AG04450 (cell line): ENCODE results near the gene MSI2. TPM values are rescaled to one million over a fixed set of nuclear protein-coding genes. Genes with fewer than 3 reads are reported as not detected.

Source experiments
- CTCF ChIA-PET: fragments of 300-600, 350-600 bp; formaldehyde crosslinking; extraction: SDS; loops from one replicate; lab custom pipeline; 2022; ENCODE audit warnings: antibody characterized with exemption, inconsistent platforms; lab: Charles Lee
- POLR2A ChIA-PET: fragments of 350-600 bp; formaldehyde crosslinking; extraction: SDS; loops from one replicate; lab custom pipeline; 2021; ENCODE audit warnings: antibody characterized with exemption, inconsistent platforms; lab: Yijun Ruan, JAX
- DNase-seq: peaks from one replicate; pipeline ENCODE4 v3.0.0-alpha.2; 2011; ENCODE audit warnings: low read depth, low spot score
- H3K27ac ChIP-seq: one replicate; pipeline ENCODE4 v1.5.1; 2012; ENCODE audit warnings: low read depth, low read length, control low read depth
- H3K27me3 ChIP-seq: one replicate; pipeline ENCODE4 v1.6.0; 2012; ENCODE audit warnings: low read length; ENCODE audit not compliant: control insufficient read depth, insufficient read depth
- H3K4me3 ChIP-seq: 2 replicates; pipeline ENCODE4 v1.5.1; 2011; ENCODE audit warnings: mild to moderate bottlenecking, low read depth, low read length, control low read depth
- H3K9me3 ChIP-seq: 2 replicates; pipeline ENCODE4 v1.5.1; 2012; ENCODE audit warnings: low read length; ENCODE audit not compliant: control insufficient read depth, insufficient read depth
- polyA plus RNA-seq: library from polyadenylated mRNA; depleted of rRNA; stranded (reverse); fragments of >200 nt; gene quantifications from 2 replicates; pipeline ENCODE4 v1.2.3, GENCODE V29; 2011
- TF ChIP-seq, protein P1 (sequence below): IDR thresholded peaks from 2 replicates; pipeline ENCODE4 v1.5.1; 2011; ENCODE audit warnings: low read depth, low read length, control low read depth, inconsistent platforms

The MSI2 gene
- polyA plus RNA-seq, 1 experiment: 26.2 TPM

DNA sequence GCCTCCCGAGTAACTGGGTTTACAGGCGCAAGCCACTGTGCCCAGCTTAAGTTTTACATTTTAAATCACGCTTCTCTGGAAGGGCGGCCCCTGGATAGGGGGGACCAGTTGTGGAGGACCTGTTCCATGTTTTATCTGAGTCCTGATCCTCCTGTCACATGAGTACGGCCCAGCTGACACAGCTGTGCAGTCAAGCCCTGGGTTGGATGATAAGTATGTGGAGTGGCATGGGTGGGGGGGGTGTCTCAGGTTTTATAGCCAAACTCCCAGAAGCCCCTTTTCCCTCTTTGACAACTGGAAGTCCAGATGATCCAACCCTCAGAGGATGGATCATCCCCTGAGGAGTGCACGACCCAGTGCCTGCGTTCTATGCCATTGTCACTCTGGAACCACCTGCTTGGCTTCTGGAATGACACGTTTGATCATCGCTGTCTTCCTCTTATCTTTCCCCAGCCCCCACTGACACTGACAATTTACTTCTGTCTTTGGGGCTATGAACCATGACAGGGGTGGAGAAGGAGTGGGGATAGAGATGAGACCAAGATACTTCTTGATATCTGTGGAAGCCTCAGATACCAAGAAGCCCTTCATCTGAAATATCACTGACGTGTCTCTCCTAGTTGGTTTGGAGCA, 191.2 kb downstream of the MSI2 start:
- Histone ChIP-seq H3K27me3 (no peaks in the 10 kb centered on the region), H3K9me3 (no peaks in the 10 kb centered on the region), H3K4me3 (no peak overlapping the region), H3K27ac (no peak overlapping the region)
- no peak for DNase-seq
- POLR2A ChIA-PET: no interaction called here
- TF ChIP-seq, protein P1, sequence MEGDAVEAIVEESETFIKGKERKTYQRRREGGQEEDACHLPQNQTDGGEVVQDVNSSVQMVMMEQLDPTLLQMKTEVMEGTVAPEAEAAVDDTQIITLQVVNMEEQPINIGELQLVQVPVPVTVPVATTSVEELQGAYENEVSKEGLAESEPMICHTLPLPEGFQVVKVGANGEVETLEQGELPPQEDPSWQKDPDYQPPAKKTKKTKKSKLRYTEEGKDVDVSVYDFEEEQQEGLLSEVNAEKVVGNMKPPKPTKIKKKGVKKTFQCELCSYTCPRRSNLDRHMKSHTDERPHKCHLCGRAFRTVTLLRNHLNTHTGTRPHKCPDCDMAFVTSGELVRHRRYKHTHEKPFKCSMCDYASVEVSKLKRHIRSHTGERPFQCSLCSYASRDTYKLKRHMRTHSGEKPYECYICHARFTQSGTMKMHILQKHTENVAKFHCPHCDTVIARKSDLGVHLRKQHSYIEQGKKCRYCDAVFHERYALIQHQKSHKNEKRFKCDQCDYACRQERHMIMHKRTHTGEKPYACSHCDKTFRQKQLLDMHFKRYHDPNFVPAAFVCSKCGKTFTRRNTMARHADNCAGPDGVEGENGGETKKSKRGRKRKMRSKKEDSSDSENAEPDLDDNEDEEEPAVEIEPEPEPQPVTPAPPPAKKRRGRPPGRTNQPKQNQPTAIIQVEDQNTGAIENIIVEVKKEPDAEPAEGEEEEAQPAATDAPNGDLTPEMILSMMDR: no peak
- CTCF ChIA-PET: interaction anchor here (1.1 to 1.3 kb wide), 2 partner anchors 151 to 204 kb away, joined by 3 to 4 read pairs; no protein-coding TSS in a partner anchor

DNA sequence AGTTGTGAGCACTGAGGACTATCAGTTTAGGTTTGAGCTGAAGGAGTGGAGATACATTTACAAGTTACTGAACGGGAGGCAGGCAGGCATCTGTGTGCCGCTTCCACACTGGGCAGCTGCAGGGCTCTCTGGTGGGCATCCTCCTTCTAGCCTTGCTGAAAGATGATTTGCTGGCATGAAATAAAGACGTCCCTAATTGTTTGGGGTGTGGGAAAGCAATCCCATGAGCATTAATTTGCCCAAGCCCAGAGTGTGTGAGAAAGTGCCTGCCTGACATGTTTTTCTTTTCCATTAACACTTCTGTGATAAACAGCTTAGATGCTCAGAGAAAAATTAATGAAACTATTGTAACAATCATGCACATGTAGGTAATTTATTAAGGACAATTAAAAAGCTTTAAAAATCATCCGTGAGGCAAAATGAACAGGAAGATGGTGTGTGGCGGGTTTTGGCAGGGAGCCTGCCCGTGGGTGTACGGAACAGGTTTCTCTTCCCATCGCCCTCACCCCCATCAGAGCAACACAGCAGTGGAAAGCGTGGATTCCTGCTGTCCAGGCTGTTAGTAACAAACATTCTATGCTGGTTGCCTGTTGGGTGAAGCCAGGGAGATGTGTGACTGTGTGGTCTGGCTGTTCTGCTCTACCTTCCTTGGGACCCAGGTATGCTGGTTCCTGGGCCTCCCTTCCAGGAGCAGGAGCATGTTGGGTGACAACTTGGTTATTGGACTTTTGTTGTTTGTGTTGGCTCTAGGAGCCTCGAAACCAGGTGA, 191.9 kb downstream of the MSI2 start:
- CTCF ChIA-PET: interaction anchor here (1.1 kb wide), 1 partner anchor 205 kb away, joined by 3 read pairs; no protein-coding TSS in a partner anchor
- no peak for DNase-seq
- POLR2A ChIA-PET: no interaction called here

DNA sequence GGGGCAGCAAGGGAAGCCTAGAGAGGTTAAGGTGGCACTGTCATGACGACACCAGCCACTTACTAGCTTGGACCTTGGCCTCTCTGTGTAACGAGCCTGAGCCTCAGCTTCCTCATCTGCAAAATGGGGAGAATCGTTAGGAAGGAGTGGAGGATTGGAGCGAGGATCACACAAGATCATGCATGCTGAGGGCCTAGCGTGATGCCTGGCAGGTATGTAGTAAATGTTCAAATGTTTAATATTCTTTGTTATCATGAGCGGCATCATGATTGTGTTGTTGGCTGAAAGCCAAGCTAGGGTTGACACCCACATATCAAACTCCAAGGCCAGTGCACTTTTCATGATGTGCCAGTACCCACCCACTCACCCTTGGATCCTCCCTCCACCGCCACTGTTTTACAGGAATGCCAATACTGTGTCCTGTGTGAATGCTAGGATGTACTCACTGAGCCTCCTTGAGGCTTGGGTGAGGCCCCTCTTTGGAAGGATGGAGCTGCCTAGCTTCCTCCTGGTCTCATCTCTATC, 192.5 kb downstream of the MSI2 start:
- TF ChIP-seq, protein P1: no peak
- CTCF ChIA-PET: interaction anchor here (1.1 kb wide), 1 partner anchor 205 kb away, joined by 3 read pairs; no protein-coding TSS in a partner anchor
- Histone ChIP-seq H3K27me3 (no peaks in the 10 kb centered on the region), H3K9me3 (no peaks in the 10 kb centered on the region), H3K27ac (no peak overlapping the region), H3K4me3 (no peak overlapping the region)
- no peak for DNase-seq
- POLR2A ChIA-PET: no interaction called here

More for the DNA sequence above, 191.9 kb downstream of the MSI2 start:
- Histone ChIP-seq H3K4me3 (no peak overlapping the region), H3K9me3 (no peaks in the 10 kb centered on the region), H3K27me3 (no peaks in the 10 kb centered on the region), H3K27ac (no peak overlapping the region)
- TF ChIP-seq, protein P1: no peak

DNA sequence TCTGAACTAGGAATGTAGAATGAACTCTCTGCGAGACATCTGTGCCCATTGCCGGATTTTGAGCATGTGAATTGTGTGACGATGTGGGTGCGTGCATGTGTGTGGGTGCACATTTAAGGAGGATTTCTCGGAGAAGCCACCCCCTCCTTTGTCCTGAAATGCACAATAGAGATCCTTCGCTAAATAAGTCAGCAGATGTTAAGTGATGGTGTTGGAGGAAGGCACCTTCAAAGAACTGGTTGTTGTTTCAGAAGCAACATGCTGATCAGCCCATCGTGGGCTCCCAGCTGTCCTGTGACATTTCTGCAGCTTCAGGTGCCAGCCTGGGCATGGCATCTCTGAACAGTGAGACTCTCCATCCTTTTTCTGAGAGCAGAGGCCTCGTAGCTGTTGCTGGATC, 194.9 kb downstream of the MSI2 start:
- no peak overlapping the region for H3K4me3 ChIP-seq
- CTCF ChIA-PET: interaction anchor here (1.3 kb wide), 1 partner anchor 208 kb away, joined by 3 read pairs; no protein-coding TSS in a partner anchor
- POLR2A ChIA-PET: no interaction called here
- H3K27me3 ChIP-seq: no peaks in the 10 kb centered on the region
- no peaks in the 10 kb centered on the region for H3K9me3 ChIP-seq
- TF ChIP-seq, protein P1: no peak
- DNase-seq: no peak
- H3K27ac ChIP-seq: no peak overlapping the region

DNA sequence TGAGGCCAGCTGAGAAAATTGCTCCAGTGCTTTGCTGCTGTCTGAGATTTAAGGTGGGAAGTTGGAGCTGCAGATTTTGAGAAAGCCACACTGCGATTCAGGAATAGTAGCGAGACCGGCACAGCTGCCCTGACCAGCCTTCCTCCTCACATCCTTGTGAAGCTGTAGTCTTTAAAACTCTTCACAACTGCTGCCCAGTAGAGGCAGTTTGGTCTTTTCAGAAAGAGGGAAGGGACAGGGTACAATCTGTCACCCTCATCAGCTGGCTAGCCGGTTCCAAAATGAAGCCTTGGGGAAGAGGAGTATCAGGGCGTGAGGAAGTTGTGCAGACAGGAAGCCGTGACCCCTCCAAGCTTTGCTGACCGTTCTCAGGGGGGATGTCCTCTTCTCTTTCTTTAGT, 195.3 kb downstream of the MSI2 start:
- CTCF ChIA-PET: interaction anchor here (1.3 kb wide), 1 partner anchor 209 kb away, joined by 3 read pairs; no protein-coding TSS in a partner anchor
- Histone ChIP-seq H3K4me3 (no peak overlapping the region), H3K27ac (no peak overlapping the region), H3K9me3 (no peaks in the 10 kb centered on the region), H3K27me3 (no peaks in the 10 kb centered on the region)
- TF ChIP-seq, protein P1: no peak
- DNase-seq: no peak
- POLR2A ChIA-PET: no interaction called here
